Omental fat pad (tissue), 4 donors: ENCODE measurements around the gene PPP4R1. TPM values are rescaled to one million over a fixed set of nuclear protein-coding genes. Genes with fewer than 3 reads are reported as not detected.
"Not testable (repeated sequence)": the region's sequence is repeated elsewhere in the genome, so short reads cannot be mapped to it uniquely, and the experiment has no call there.

ENCODE experiments used
- ATAC-seq: fragments of 150-250 bp; one replicate; pipeline ENCODE4 v1.9.1; 2016; ENCODE audit warnings: mild to moderate bottlenecking, moderate library complexity; ENCODE audit not compliant: low FRiP score
- DNase-seq: peaks from one replicate; pipeline ENCODE4 v3.0.0-alpha.2; 2019; ENCODE audit warnings: low spot score
- total RNA-seq, 4 donors: library from RNA; depleted of rRNA; stranded (reverse); fragments of >200 nt; gene quantifications; one replicate each; pipeline ENCODE4 v1.1.0, GENCODE V29; 2016
- TF ChIP-seq, protein P1 (sequence below), 3 donors: fragments of 450-650 bp; IDR thresholded peaks; one replicate each; pipeline ENCODE4 v1.5.1; 2016 to 2017; ENCODE audit warnings: antibody characterized with exemption in 3 of 3, mild to moderate bottlenecking in 3 of 3, moderate library complexity in 2 of 3

PPP4R1 gene
- total RNA-seq, 4 donors from 2014 or later, result 65.7 to 159 (median 99.8) TPM

DNA sequence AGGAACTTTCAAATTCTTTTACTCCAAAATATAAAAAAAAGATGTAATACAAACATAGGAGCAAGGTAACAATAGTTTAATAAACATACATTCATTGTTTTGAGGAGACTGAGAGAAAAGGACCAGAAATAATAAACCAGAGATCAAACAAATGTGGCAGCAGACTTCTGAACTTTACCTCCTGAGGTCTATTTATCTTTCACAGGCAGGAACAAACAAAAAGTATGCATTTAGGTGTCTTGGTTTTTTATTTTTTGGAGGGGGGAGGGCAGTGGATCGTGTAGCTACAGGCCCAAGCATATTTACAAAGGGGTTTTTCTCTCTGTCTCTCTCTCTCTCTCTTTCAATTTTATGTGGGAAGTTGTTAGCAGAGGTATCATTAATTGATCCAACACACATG lies 5.6 kb downstream of the PPP4R1 start:
- ATAC-seq, result no peak
- no peak for DNase-seq
- TF ChIP-seq, protein P1, sequence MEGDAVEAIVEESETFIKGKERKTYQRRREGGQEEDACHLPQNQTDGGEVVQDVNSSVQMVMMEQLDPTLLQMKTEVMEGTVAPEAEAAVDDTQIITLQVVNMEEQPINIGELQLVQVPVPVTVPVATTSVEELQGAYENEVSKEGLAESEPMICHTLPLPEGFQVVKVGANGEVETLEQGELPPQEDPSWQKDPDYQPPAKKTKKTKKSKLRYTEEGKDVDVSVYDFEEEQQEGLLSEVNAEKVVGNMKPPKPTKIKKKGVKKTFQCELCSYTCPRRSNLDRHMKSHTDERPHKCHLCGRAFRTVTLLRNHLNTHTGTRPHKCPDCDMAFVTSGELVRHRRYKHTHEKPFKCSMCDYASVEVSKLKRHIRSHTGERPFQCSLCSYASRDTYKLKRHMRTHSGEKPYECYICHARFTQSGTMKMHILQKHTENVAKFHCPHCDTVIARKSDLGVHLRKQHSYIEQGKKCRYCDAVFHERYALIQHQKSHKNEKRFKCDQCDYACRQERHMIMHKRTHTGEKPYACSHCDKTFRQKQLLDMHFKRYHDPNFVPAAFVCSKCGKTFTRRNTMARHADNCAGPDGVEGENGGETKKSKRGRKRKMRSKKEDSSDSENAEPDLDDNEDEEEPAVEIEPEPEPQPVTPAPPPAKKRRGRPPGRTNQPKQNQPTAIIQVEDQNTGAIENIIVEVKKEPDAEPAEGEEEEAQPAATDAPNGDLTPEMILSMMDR (IDR thresholded peaks at IDR 0.05), result no peak

GRCh38 chr18:9608298-9608697 lies 6.1 kb downstream of the PPP4R1 start:
- ATAC-seq (no peak), DNase-seq (no peak)
- TF ChIP-seq, protein P1 (IDR thresholded peaks at IDR 0.05), result no peak

GRCh38 chr18:9607111-9607510 lies 7.2 kb downstream of the PPP4R1 start:
- DNase-seq, ATAC-seq: not testable (repeated sequence)

DNA sequence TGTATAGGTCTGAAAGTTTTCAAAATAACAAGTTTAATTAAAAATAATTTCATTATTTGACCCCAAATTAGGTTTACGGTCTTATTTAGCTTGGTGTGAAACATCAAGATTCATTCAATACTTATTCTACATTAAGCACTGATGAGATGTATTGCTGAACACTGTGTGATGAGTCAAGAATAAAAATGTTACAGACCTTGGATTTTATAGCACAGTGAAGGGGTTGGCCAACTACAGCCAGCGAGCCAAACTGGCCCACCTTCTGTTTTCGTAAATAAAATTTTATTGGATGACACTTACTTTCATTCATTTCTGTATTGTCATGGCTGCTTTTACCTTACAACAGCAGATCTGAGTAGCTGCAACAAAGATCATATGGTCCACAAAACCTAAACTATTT lies 8.3 kb downstream of the PPP4R1 start:
- ATAC-seq (no peak), DNase-seq (no peak)
- TF ChIP-seq, protein P1 (IDR thresholded peaks at IDR 0.05), result no peak

GRCh38 chr18:9604348-9604747 lies 10.0 kb downstream of the PPP4R1 start:
- no peak for DNase-seq
- TF ChIP-seq, protein P1 (IDR thresholded peaks at IDR 0.05), result no peak
- no peak for ATAC-seq

DNA sequence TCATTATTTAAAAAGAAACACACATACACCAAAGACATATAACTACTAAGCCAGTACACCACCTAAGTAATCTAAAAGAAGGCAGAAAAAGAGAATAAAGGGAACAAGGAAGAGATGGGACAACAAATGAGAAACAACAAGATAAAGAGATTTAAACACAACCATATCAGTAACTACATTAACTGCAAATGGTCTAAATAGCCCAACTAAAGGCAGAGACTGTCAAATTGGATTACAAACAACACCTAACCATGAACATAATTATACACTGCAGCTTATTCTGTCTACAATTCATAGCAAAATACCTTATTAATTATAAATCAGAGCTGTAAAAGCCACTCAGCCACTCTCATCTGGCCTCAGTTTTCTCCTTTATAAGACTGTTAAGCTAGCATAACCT lies 15.0 kb downstream of the PPP4R1 start:
- DNase-seq (no peak), ATAC-seq (no peak)
- TF ChIP-seq, protein P1 (IDR thresholded peaks at IDR 0.05), result no peak

- TF ChIP-seq, protein P1 (IDR thresholded peaks at IDR 0.05), result no peak
- DNase-seq (no peak), ATAC-seq (no peak)
These were observed 16.8 kb downstream of the PPP4R1 start for GRCh38 chr18:9597609-9598008.
